ENCODE results near the gene MTUS2. TPM values are rescaled to one million over a fixed set of nuclear protein-coding genes. Genes with fewer than 3 reads are reported as not detected.

Gene MTUS2
- total and polyA plus RNA-seq, 2 of the 8 experiments (the other 6 are each of a cell fraction or from before 2014, with no cell fraction given), result 0.18 to 0.80 TPM

GRCh38 chr13:28778308-28779215 is 41.6 kb upstream of the MTUS2 start:
- POLR2A ChIA-PET (ENCODE audit: partially characterized antibody), result no interaction called here
- FAIRE-seq, result no peak
- 95% methylated on average over 48 of the region's 48 CpGs; no CpG with 5 or more reads in 1 of the 2 experiments for WGBS, 2 experiments (ENCODE audit: extremely low coverage in 1 of 2, insufficient coverage in 1 of 2, insufficient read length in 1 of 2, insufficient replicate concordance in 2 of 2, low coverage in 1 of 2, low lambda C conversion rate in 2 of 2, missing lambda C conversion rate in 1 of 2)
- TF ChIP-seq E2F6 (IDR thresholded peaks at IDR 0.05) (no peak), NRF1 (IDR thresholded peaks at IDR 0.05; ENCODE audit: low read depth, low read length) (no peak), EGR1 (IDR thresholded peaks at IDR 0.05; ENCODE audit: borderline replicate concordance, low read depth, low read length) (no peak), RFX5 (IDR thresholded peaks at IDR 0.05; ENCODE audit: borderline replicate concordance, low read depth, low read length) (no peak), POLR2A (IDR thresholded peaks at IDR 0.05; ENCODE audit: control extremely low read depth in 1 of 2, low read depth in 2 of 2, low read length in 2 of 2) (no peak), TCF12 (IDR thresholded peaks at IDR 0.05; ENCODE audit: low read depth, low read length) (no peak), POLR2AphosphoS5 (IDR thresholded peaks at IDR 0.05; ENCODE audit: low read depth, low read length) (no peak), SUZ12 (IDR thresholded peaks at IDR 0.05; ENCODE audit: low read length) (no peak), RXRA (IDR thresholded peaks at IDR 0.05; ENCODE audit: insufficient read depth, low read depth, low read length) (no peak), SP4 (IDR thresholded peaks at IDR 0.05; ENCODE audit: low read length) (no peak), SRF (IDR thresholded peaks at IDR 0.05; ENCODE audit: low read depth, low read length) (no peak), CHD2 (IDR thresholded peaks at IDR 0.05; ENCODE audit: low read length) (no peak), MAX (IDR thresholded peaks at IDR 0.05) (no peak)

More at GRCh38 chr13:28778308-28779215, 41.6 kb upstream of the MTUS2 start:
- H3K9ac ChIP-seq (replicated peaks in 1 of 4; ENCODE audit: extremely low read depth in 1 of 4, low read depth in 3 of 4, low read length in 3 of 4), result no peak overlapping the region
- H2BK12ac ChIP-seq (ENCODE audit: low read depth, low read length), result no peak overlapping the region
- no peaks in the 10 kb centered on the region for H3K79me2 ChIP-seq (ENCODE audit: control insufficient read depth in 1 of 2, insufficient read depth in 2 of 2, low read length in 2 of 2)
- no peak overlapping the region for H4K91ac ChIP-seq (replicated peaks; ENCODE audit: insufficient read length, low read length)
- no peaks in the 10 kb centered on the region for H3K23me2 ChIP-seq (ENCODE audit: low read depth, low read length)
- no peak overlapping the region for H3K14ac ChIP-seq (ENCODE audit: insufficient read length)
- H2BK120ac ChIP-seq (replicated peaks; ENCODE audit: low read depth, low read length), result no peak overlapping the region
- no peak overlapping the region for H2BK15ac ChIP-seq (ENCODE audit: low read length)
- no peaks in the 10 kb centered on the region for H4K20me1 ChIP-seq (replicated peaks in 1 of 2; ENCODE audit: control insufficient read depth in 1 of 2, insufficient read depth in 2 of 2, low read length in 2 of 2)
- no peaks in the 10 kb centered on the region for H3K27me3 ChIP-seq (replicated peaks in 1 of 4; ENCODE audit: control insufficient read depth in 3 of 4, extremely low read depth in 1 of 4, insufficient read depth in 3 of 4, low read length in 3 of 4)
- no peak overlapping the region for H2BK5ac ChIP-seq (ENCODE audit: low read depth, low read length)
- H3K56ac ChIP-seq (replicated peaks; ENCODE audit: insufficient read length, low read depth, low read length), result no peak overlapping the region
- no peaks in the 10 kb centered on the region for H3K79me1 ChIP-seq (ENCODE audit: low read depth, low read length)
- H2AFZ ChIP-seq (ENCODE audit: low read length), result no peak overlapping the region
- no peaks in the 10 kb centered on the region for H3K36me3 ChIP-seq (ENCODE audit: control insufficient read depth in 2 of 4, insufficient read depth in 4 of 4, low read length in 3 of 4)
- no peak overlapping the region for H3K4me3 ChIP-seq (ENCODE audit: extremely low read depth in 1 of 4, insufficient read depth in 2 of 4, low read depth in 3 of 4, low read length in 4 of 4)
- no peak overlapping the region for H2BK20ac ChIP-seq (ENCODE audit: low read length)
- H3K23ac ChIP-seq (ENCODE audit: insufficient read length), result no peak overlapping the region
- no peak overlapping the region for H2AK5ac ChIP-seq (ENCODE audit: low read depth, low read length)
- H4K5ac ChIP-seq (ENCODE audit: insufficient read length, low read depth, low read length), result no peak overlapping the region
- no peak overlapping the region for H4K8ac ChIP-seq (ENCODE audit: extremely low read depth, insufficient read depth, low read length)
- peaks cover 0 to 7% of the 10 kb centered on the region in 2 experiments; a peak in 1 of 4 replicates for H3K9me3 ChIP-seq (ENCODE audit: insufficient read depth in 2 of 2, low read depth in 1 of 2, low read length in 1 of 2)
- no peak overlapping the region for H3K4ac ChIP-seq (replicated peaks; ENCODE audit: insufficient read length, low read depth, low read length)
- CTCF ChIA-PET (ENCODE audit: partially characterized antibody), result no interaction called here
- no peaks in the 10 kb centered on the region for H3K4me1 ChIP-seq (replicated peaks in 1 of 4; ENCODE audit: control insufficient read depth in 3 of 4, insufficient read depth in 4 of 4, low read length in 3 of 4)
- H3K27ac ChIP-seq (ENCODE audit: low read depth, low read length), result no peak overlapping the region
- H3K4me2 ChIP-seq (ENCODE audit: insufficient read depth in 1 of 2, low read depth in 2 of 2, low read length in 2 of 2), result no peak overlapping the region
- no peak overlapping the region for H3K18ac ChIP-seq (ENCODE audit: extremely low read depth, low read length)
- no peak for DNase-seq (ENCODE audit: low read depth in 1 of 2, low spot score in 2 of 2)
